NOMO-1 treated with dmso at 0.1 percent for 144 hours (cell line): Measurements from ENCODE around the gene OBP2B.
A peak's percentile ranks its signal among the peaks of the same experiment; 100 is the strongest.
"Not testable (repeated sequence)": the region's sequence is repeated elsewhere in the genome, so short reads cannot be mapped to it uniquely, and the experiment has no call there.

ENCODE experiments used
- DNase-seq: peaks from one replicate; lab custom pipeline; 2025; ENCODE audit not compliant: unreplicated experiment; lab: John Stamatoyannopoulos, UW

Gene OBP2B

DNA sequence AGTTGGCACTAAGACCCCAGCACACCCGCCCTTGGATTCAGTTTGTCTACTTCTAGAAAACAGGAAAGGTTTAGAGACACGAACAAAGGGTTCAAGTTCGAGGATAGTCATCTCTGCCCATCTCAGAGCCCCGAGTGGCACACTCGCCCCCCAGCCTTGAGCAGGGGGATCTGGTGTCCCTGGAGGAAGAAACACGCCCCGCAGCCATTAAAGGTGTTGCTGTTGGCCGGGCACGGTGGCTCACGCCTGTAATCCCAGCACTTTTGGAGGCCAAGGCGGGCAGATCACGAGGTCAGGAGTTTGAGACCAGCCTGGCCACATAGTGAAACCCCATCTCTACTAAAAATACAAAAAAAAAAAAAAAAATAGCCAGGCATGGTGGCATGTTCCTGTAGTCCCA is 39.4 kb downstream of the OBP2B start:
- DNase-seq: not testable (repeated sequence)

DNA sequence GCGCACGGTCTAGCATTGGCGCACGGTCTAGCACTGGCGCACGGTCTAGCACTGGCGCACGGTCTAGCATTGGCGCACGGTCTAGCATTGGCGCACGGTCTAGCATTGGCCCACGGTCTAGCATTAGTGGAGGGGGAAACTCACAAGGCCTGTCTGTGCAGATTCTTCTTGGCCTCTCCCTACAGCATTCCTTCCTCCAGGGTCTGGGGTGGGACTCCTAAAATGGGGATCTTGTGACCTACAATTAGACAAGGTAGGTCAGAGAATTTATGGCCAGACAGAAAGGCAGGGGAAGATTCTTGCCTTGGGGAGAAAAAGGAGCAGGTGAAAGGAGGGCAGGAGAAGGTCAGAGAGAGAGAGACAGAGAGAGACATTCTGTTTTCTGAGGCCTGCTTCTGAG is 39.9 kb downstream of the OBP2B start:
- no peak for DNase-seq

DNA sequence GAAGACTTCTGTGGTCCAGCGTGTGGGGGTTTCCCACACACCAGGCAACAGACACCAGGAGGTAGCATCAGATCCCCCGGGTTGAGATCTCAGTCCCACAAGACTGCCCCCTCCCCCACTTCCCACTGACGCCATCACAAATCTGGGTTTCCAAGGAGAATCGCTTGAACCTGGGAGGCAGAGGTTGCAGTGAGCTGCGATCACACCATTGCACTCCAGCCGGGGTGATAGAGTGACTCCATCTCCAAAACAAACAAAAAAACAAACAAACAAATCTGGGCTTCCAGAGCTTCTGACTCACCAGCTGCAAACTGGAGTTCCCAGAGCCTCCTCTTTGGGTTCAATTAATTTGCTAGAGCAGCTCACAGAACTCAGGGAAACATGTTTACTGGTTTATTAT is 40.6 kb downstream of the OBP2B start:
- no peak for DNase-seq

DNA sequence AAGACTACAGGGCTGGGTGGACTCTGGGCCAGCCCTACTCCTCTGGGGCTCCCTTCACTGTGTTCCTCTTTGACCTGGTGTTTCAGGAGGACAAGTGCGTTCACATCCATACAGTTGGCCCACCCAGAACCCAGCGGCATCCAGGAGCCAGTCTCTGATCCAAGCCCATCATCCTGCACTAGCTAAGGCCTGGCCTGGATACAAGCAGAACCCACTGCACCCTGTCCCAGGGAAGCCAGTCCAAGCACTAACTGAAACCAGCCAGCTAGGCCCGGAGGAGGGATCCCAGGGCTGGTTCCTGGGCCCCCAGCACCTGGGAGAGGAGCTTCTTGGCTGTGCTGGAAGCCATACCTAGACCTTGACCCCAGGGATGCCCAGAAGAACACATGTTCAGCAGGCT is 41.3 kb downstream of the OBP2B start:
- DNase-seq: no peak

DNA sequence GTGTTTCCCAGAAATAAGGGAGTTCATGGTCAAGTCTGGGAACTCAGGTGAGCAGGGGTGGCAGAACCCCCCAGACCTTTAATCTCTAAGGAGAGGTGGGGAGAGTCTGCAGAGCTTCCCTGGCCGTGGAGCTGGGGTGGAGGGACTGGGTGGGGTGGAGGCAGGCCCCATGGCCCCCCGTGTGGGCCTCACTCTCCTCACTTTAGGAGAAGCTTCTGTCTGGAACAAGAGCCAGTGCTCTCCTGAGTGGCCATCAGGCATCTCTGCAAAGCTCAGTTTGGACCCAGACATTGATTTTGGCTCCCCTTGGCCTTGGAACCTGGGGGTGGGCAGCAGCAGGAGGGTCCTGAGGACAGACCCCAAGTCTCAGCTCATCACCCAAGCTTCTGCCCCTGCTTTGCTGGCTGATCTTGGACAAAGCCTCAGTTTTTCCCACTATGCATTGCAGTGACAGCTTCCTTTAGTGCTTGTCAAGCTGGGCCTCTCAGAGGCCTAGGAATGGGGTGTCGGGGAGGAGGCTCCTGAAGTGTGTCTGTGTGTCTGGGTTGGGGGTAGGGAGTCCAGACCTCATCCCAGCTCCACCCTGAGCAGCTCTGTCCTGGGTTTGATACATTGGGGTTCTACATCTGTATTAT is 41.8 kb downstream of the OBP2B start:
- DNase-seq: no peak

DNA sequence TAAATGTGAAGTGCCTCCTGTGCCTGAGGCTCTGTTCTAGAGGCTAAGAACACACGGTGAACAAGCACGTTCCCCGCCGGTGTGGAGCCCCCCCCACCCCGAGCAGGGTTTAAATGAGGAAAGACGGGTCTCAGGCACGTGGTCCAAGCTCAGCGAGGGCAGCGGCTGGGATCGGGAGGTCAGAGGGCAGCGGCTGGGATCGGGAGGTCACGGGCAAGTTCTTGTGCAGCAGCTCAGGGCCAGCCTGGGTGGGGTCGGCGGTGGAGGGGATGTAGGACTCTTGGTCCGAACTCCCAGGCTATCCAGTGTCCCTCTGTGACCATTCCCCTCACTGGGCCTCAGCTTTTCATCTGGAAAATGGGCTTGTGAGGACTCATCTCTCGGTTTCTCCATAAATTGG is 42.7 kb downstream of the OBP2B start:
- DNase-seq: no peak

DNA sequence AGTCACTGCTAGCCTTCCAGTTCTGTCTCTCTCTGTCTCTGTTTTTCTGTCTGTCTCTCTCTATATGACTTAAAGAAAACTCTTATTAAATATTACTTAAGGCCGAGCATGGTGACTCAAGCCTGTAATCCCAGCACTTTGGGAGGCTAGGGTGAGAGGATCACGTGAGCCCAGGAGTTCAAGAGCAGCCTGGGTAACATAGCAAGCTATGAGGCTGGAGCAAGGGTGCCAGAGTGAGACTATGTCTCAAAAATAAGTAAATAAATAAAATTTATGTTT is 43.7 kb downstream of the OBP2B start:
- DNase-seq: no peak

DNA sequence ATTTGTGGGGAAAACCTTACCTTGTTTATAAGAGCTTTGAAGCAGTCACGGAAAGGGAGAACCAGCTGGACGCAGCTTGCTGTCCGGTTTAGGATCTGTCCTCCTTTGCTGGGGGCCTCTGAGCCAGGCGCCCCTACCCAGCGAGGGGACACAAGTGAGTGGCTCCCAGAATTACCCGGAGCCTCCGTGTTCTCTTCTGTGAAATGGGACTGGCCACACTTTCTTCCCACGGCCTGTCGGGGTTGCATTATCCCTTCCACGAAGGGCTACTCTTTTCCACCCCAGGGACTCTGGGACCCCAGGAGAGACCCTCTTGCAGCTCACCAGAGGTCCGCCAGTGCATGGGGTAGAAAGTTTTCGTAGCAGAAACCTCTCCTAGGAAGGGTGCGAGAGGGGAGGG is 44.9 kb downstream of the OBP2B start:
- DNase-seq: no peak

DNA sequence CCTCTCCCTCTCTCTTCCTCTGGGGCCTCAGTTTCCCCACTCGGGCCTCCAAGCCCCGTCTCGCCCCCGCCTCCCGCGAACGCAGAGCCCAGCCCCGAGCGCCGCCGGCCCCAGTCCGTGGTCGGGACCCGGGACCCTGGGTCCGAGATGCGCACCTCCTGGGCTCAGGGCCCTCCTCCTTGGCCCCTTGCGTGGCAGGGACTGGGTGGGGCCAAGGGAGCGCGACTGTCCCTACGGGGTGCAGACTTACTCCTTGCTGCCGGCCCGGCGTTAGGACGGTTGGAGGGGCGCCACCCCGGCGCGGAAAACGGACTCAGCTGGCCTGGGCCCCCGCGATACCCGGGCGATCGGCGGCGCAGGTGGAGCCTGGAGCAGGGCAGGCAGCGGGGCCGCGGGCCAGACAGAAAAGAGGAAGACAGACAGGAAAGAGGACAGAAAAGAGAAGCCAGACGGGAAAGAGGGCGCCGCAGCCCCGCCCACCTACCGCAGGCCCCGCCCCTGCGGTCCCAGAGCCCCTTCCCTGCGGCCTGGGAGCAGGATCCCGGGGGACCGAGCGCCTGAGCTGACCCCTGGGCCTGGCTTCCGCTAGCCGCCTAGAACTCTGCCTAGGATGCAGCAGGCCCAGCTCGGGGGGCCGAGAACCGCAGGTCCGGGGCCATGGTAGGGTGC is 45.4 kb downstream of the OBP2B start, which contains the start of gene GBGT1:
TSS of gene GBGT1 (minus strand) at position 411 of the 669 bp plus-strand sequence. CDS start 1,502 bp downstream, outside the sequence.
- peak; percentile 73 for DNase-seq

DNA sequence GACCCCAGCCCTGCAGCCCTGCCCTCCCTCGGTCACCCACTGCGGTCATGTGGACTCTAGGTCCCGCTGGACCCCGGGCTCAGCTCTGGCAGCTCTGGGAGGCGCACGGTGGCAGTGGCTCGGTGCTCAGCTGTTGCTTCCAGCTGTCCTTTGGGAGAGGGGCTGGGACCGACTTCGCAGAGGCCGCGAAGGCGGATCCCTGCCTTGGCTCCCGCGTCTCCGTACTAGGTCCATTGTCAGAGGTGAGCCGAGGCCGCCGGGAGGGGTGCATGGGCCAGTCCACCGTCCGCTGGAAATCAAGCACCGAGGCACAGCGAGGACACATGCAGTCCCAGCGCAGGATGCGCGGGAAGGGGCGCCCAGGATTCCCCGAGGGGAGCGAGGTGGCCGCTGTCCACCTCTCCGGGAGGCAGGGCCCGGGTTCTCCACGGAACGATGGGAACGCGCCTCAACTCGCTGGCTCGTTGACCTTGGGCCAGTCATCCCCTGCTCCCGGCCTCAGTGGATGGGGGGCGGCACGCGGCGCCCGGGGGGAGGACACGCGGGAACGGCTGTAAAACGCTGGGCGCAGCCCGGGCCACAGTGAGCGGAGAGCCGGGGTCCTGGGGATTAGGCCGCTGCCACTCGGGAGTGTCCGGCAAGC is 46.1 kb downstream of the OBP2B start:
- DNase-seq: no peak

DNA sequence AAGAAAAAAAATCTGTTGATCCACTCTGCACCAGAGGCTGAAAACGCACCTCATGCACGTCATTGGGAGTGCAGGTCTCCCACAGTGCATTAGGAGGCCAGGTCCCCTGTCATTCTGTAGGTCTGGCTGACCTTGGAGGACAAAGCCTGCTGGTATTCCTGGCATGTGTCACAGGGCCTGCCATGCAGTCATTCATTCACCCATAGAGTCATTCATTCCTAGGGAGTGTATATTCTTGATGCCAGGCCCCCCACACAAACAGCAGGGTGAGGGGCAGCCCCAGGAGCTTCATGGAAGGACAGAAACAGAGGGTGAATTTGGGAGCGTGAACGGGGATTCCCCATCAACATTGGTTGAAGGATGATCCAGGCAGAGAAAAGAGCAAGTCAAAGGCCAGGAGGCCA is 47.5 kb downstream of the OBP2B start:
- no peak for DNase-seq

DNA sequence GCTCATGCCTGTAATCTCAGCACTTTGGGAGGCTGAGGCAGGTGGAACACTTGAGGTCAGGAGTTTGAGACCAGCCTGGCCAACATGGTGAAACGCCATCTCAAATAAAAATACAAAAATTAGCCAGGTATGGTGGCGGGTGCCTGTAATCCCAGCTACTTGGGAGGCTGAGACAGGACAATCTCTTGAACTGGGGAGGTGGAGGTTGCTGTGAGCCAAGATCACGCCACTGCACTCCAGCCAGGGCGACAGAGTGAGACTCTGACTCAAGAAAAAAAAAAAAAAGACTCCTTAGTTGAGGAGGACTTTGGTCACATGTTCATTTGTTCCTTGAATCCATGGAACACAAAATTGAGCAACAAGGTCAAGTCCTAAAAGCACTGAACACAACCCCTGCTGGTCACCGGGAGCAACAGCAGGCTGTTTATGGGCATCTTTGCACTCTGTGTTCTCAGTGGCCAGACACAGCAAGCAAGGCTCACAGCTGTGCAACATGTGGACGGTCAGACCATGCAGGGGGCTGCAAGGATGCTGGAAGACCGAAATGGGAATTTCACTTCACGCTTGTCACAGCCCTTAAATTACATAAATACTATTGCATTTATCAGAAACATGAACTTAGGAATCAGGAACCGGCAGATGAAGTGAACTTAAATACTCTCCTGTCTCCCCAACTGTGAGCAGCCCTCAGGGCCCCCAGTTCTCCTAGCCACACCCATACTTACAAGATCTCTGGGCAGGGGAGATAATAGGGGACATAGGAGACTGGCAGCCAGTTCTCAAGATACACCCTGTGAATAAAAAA is 48.1 kb downstream of the OBP2B start:
- DNase-seq: no peak

DNA sequence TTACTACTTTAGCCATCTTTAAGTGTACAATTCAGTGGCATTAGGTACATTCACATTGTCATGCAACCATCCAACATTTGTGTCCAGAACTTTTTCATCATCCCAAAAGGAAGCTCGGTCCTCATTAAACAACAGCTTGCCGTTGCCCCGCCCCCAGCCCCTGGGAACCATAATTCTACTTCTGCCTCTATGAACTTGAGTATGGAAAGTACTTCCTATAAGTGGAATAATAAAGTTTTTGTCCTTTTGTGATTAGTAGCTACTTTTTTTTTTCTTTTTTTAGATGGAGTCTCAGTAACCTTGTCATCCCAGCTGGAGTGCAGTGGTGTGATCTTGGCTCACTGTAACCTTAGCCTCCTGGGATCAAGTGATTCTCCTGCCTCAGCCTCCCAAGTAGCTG is 50.4 kb downstream of the OBP2B start:
- no peak for DNase-seq
